Kidney epithelial cell (primary cell): ENCODE measurements around the gene PPP2R3A. TPM values are rescaled to one million over a fixed set of nuclear protein-coding genes. Genes with fewer than 3 reads are reported as not detected.
"Not testable (repeated sequence)": the region's sequence is repeated elsewhere in the genome, so short reads cannot be mapped to it uniquely, and the experiment has no call there.

Experiments
- DNase-seq: peaks from one replicate; pipeline ENCODE4 v3.0.0-alpha.2; 2010; ENCODE audit warnings: low read depth
- H3K27me3 ChIP-seq: 2 replicates; pipeline ENCODE4 v1.6.0; 2011; ENCODE audit warnings: low read length; ENCODE audit not compliant: control insufficient read depth, insufficient read depth
- H3K36me3 ChIP-seq: 2 replicates; pipeline ENCODE4 v1.5.1; 2011; ENCODE audit warnings: low read length; ENCODE audit not compliant: control insufficient read depth, insufficient read depth
- H3K4me3 ChIP-seq: 2 replicates; pipeline ENCODE4 v1.5.1; 2011; ENCODE audit warnings: low read depth, mild to moderate bottlenecking, control low read depth, low read length
- CTCF ChIP-seq: IDR thresholded peaks from 2 replicates; pipeline ENCODE4 v1.5.1; 2011; ENCODE audit warnings: mild to moderate bottlenecking, moderate library complexity, low read length, control low read depth, inconsistent platforms; ENCODE audit not compliant: insufficient read depth, poor library complexity, severe bottlenecking
- total RNA-seq: library from RNA; depleted of rRNA; stranded (reverse); fragments of >200 nt; gene quantifications from 2 replicates; pipeline ENCODE4 v1.2.3, GENCODE V29; 2015

The PPP2R3A gene
- total RNA-seq, 1 donor from 2014 or later: 14.3 TPM

- Histone ChIP-seq H3K27me3 (no peaks in the 10 kb centered on the region), H3K4me3 (no peak overlapping the region), H3K36me3 (no peaks in the 10 kb centered on the region)
- no peak for DNase-seq
- no peak for TF ChIP-seq CTCF
Observed at GRCh38 chr3:136074546-136075170, 109.1 kb downstream of the PPP2R3A start.

GRCh38 chr3:136075218-136075808, 109.8 kb downstream of the PPP2R3A start:
- H3K36me3 ChIP-seq: no peaks in the 10 kb centered on the region
- peak; percentile 81 for TF ChIP-seq CTCF
- DNase-seq: peak; percentile 19
- H3K4me3 ChIP-seq: no peak overlapping the region
- H3K27me3 ChIP-seq: no peaks in the 10 kb centered on the region

GRCh38 chr3:136075811-136076210, 110.3 kb downstream of the PPP2R3A start:
- TF ChIP-seq CTCF: no peak
- Histone ChIP-seq H3K27me3 (no peaks in the 10 kb centered on the region), H3K36me3 (no peaks in the 10 kb centered on the region), H3K4me3 (no peak overlapping the region)
- DNase-seq: no peak

- Histone ChIP-seq H3K27me3 (no peaks in the 10 kb centered on the region), H3K4me3 (no peak overlapping the region), H3K36me3 (no peaks in the 10 kb centered on the region)
- TF ChIP-seq CTCF: peak; percentile 48
- no peak for DNase-seq
Observed at GRCh38 chr3:136078421-136079364, 113.2 kb downstream of the PPP2R3A start.

- H3K4me3 ChIP-seq, H3K36me3 ChIP-seq, H3K27me3 ChIP-seq, DNase-seq: not testable (repeated sequence)
Observed at GRCh38 chr3:136083641-136084382, 118.3 kb downstream of the PPP2R3A start.

- DNase-seq, H3K27me3 ChIP-seq, H3K36me3 ChIP-seq, H3K4me3 ChIP-seq: not testable (repeated sequence)
Observed at GRCh38 chr3:136085067-136085466, 119.5 kb downstream of the PPP2R3A start.
